HG03196 (cell line): Measurements from ENCODE around the gene IQGAP1.
"Not testable (repeated sequence)": the region's sequence is repeated elsewhere in the genome, so short reads cannot be mapped to it uniquely, and the experiment has no call there.

Experiments
- ATAC-seq: cut with Tn5 transposase; IDR thresholded peaks from one replicate; pipeline ENCODE4 v1.9.1; 2021; ENCODE audit not compliant: unreplicated experiment

IQGAP1 gene

GRCh38 chr15:90409587-90409986 lies 21.5 kb downstream of the IQGAP1 start:
- ATAC-seq: not testable (repeated sequence)

GRCh38 chr15:90410316-90410715 lies 22.3 kb downstream of the IQGAP1 start:
- not testable (repeated sequence) for ATAC-seq

- no peak for ATAC-seq
These were observed 23.1 kb downstream of the IQGAP1 start for GRCh38 chr15:90411176-90411575.

GRCh38 chr15:90412356-90413194 lies 24.5 kb downstream of the IQGAP1 start:
- peak; percentile 85 for ATAC-seq

GRCh38 chr15:90413411-90414379 lies 25.7 kb downstream of the IQGAP1 start:
- ATAC-seq: no peak

GRCh38 chr15:90414408-90415028 lies 26.5 kb downstream of the IQGAP1 start:
- ATAC-seq: no peak

GRCh38 chr15:90416052-90416451 lies 28.0 kb downstream of the IQGAP1 start:
- ATAC-seq: not testable (repeated sequence)

- no peak for ATAC-seq
These were observed 30.6 kb downstream of the IQGAP1 start for GRCh38 chr15:90418627-90419026.

- ATAC-seq: no peak
These were observed 31.2 kb downstream of the IQGAP1 start for GRCh38 chr15:90419206-90419605.

GRCh38 chr15:90419738-90420406 lies 31.8 kb downstream of the IQGAP1 start:
- ATAC-seq: no peak

GRCh38 chr15:90420451-90420850 lies 32.4 kb downstream of the IQGAP1 start:
- no peak for ATAC-seq

GRCh38 chr15:90421527-90421926 lies 33.5 kb downstream of the IQGAP1 start:
- no peak for ATAC-seq

GRCh38 chr15:90422043-90422442 lies 34.0 kb downstream of the IQGAP1 start:
- no peak for ATAC-seq

GRCh38 chr15:90422936-90423335 lies 34.9 kb downstream of the IQGAP1 start:
- no peak for ATAC-seq

GRCh38 chr15:90423801-90424319 lies 35.8 kb downstream of the IQGAP1 start:
- no peak for ATAC-seq

- no peak for ATAC-seq
These were observed 37.8 kb downstream of the IQGAP1 start for GRCh38 chr15:90425726-90426346.

- no peak for ATAC-seq
These were observed 39.1 kb downstream of the IQGAP1 start for GRCh38 chr15:90427185-90427584.

GRCh38 chr15:90432253-90432652 lies 44.2 kb downstream of the IQGAP1 start:
- ATAC-seq: no peak

- ATAC-seq: no peak
These were observed 47.8 kb downstream of the IQGAP1 start for GRCh38 chr15:90435652-90436337.
